C4-2B (cell line): ENCODE data around the gene CAMTA1.
"Not testable (repeated sequence)": the region's sequence is repeated elsewhere in the genome, so short reads cannot be mapped to it uniquely, and the experiment has no call there.

Experiments
- CTCF ChIP-seq: fragments of 450-650 bp; conservative IDR thresholded peaks from 2 replicates; pipeline ENCODE4 v1.5.1; 2017; ENCODE audit warnings: mild to moderate bottlenecking
- ZFX ChIP-seq: fragments of 450-650 bp; IDR thresholded peaks from 2 replicates; pipeline ENCODE4 v1.6.1; 2017

DNA sequence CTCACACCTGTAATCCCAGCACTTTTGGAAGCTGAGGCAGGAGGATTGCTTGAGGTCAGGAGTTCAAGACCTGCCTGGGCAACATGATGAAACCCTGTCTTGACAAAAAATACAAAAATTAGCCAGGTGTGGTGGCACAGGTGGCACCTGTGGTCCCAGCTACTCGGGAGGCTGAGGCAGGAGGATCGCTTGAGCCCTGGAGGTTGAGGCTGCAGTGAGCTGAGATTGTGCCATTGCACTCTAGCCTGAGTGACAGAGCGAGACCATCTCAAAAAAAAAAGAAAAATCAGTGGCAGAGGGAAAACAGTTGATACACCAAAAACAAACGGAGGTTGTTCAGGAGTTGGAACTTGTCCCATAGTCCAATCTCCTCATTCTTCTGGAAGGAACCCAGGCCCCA, 904.1 kb downstream of the CAMTA1 start:
- TF ChIP-seq CTCF, ZFX: not testable (repeated sequence)
